Bladder microvascular endothelial cell (primary cell): ENCODE data around the gene ZPLD1. TPM values are rescaled to one million over a fixed set of nuclear protein-coding genes. Genes with fewer than 3 reads are reported as not detected.

ENCODE experiments used
- total RNA-seq: library from RNA; depleted of rRNA; stranded (reverse); fragments of >200 nt; gene quantifications from 2 replicates; pipeline ENCODE4 v1.2.3, GENCODE V29; 2014

ZPLD1 gene
- not detected in 2 replicates for total RNA-seq

GRCh38 chr3:102434715-102435114 is at the start of gene ZPLD1:
Gene ZPLD1, plus strand, starts transcription at chr3:102435015. Its CDS starts 3,473 bp downstream, at chr3:102438488.

